Activated CD8-positive, alpha-beta T cell treated with anti-CD3 and anti-CD28 coated beads, Interleukin-2, amount 10 ng/mL, durations not matched to agents 7 days and 5 days (primary cell): Measurements from ENCODE around the gene SEM1. TPM values are rescaled to one million over a fixed set of nuclear protein-coding genes. Genes with fewer than 3 reads are reported as not detected.
"Not testable (repeated sequence)": the region's sequence is repeated elsewhere in the genome, so short reads cannot be mapped to it uniquely, and the experiment has no call there.

ENCODE experiments used
- ATAC-seq: fragments of 150-1000 bp; cut with Tn5 transposase; one replicate; pipeline ENCODE4 v1.10.0; 2021; ENCODE audit warnings: moderate library complexity
- CTCF ChIA-PET: fragments of 350-600 bp; sonication (Branson Sonifier 250); formaldehyde crosslinking; loops from one replicate; lab custom pipeline; 2021; ENCODE audit warnings: antibody characterized with exemption; lab: Charles Lee
- POLR2A ChIA-PET: fragments of 350-600 bp; sonication (Branson Sonifier 250); formaldehyde crosslinking; loops from one replicate; lab custom pipeline; 2021; ENCODE audit warnings: antibody characterized with exemption; lab: Charles Lee
- DNase-seq: peaks from one replicate; pipeline ENCODE4 v3.0.0-alpha.2; 2020
- H3K27ac Mint-ChIP-seq: one replicate; pipeline ENCODE4 v1.8.0; 2021; ENCODE audit warnings: mild to moderate bottlenecking, mixed read lengths
- H3K27me3 Mint-ChIP-seq: one replicate; pipeline ENCODE4 v1.8.0; 2021; ENCODE audit warnings: low read depth, mixed read lengths
- H3K36me3 Mint-ChIP-seq: one replicate; pipeline ENCODE4 v1.8.0; 2021; ENCODE audit warnings: low read depth, mixed read lengths
- H3K4me1 Mint-ChIP-seq: one replicate; pipeline ENCODE4 v1.8.0; 2021; ENCODE audit warnings: low read depth, mixed read lengths
- H3K4me3 Mint-ChIP-seq: one replicate; pipeline ENCODE4 v1.8.0; 2021; ENCODE audit warnings: mild to moderate bottlenecking, mixed read lengths
- H3K9me3 Mint-ChIP-seq: one replicate; pipeline ENCODE4 v1.8.0; 2022; ENCODE audit warnings: mixed read lengths; ENCODE audit not compliant: insufficient read depth
- total RNA-seq, 2 experiments: library from RNA; stranded (reverse); gene quantifications; one replicate each; pipeline ENCODE4 v1.2.3, GENCODE V29; 2021

The SEM1 gene
- total RNA-seq, 2 experiments from 2014 or later: 41.5 to 52.1 TPM

DNA sequence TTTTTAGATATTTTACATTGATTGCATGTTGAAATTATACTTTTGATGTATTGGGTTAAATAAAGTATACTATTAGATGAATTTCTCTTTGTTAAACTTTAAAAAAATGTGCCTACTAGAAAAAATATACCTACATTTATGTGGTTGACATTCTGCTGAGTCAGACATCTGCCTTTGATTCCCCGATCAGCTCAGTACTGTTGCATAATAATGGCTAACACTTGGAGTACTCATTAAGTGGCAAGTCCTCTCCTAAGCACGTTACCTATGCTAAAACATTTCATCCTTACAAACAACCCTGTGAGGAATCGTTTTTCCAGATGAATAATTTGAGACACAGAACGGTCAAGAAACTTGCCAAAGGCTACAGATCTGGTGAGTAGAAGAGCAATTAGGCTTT is 14.0 kb upstream of the SEM1 start:
- H3K4me1 Mint-ChIP-seq: no peaks in the 10 kb centered on the region
- CTCF ChIA-PET: no interaction called here
- ATAC-seq (no peak), DNase-seq (no peak)
- H3K36me3 Mint-ChIP-seq: no peaks in the 10 kb centered on the region
- POLR2A ChIA-PET: no interaction called here
- H3K27ac Mint-ChIP-seq: no peak overlapping the region
- H3K27me3 Mint-ChIP-seq: peaks cover 27% of the 10 kb centered on the region
- no peaks in the 10 kb centered on the region for H3K9me3 Mint-ChIP-seq
- no peak overlapping the region for H3K4me3 Mint-ChIP-seq

- H3K4me3 Mint-ChIP-seq, ATAC-seq, H3K4me1 Mint-ChIP-seq, H3K27ac Mint-ChIP-seq, H3K9me3 Mint-ChIP-seq, DNase-seq, H3K36me3 Mint-ChIP-seq, CTCF ChIA-PET, POLR2A ChIA-PET: not testable (repeated sequence)
- H3K27me3 Mint-ChIP-seq: peaks cover 28% of the 10 kb centered on the region
Measured at GRCh38 chr7:96722928-96723327, 13.3 kb upstream of the SEM1 start.

- ChIA-PET POLR2A (no interaction called here), CTCF (no interaction called here)
- ATAC-seq: no peak
- Mint-ChIP-seq H3K36me3 (no peaks in the 10 kb centered on the region), H3K4me3 (no peak overlapping the region), H3K27ac (no peak overlapping the region), H3K4me1 (no peaks in the 10 kb centered on the region), H3K9me3 (no peaks in the 10 kb centered on the region), H3K27me3 (peaks cover 32% of the 10 kb centered on the region)
- DNase-seq: no peak
Measured at GRCh38 chr7:96720843-96721242, 11.2 kb upstream of the SEM1 start.

- Mint-ChIP-seq H3K27ac (no peak overlapping the region), H3K4me3 (no peak overlapping the region), H3K9me3 (peaks cover 2% of the 10 kb centered on the region), H3K4me1 (no peaks in the 10 kb centered on the region), H3K27me3 (peaks cover 27% of the 10 kb centered on the region), H3K36me3 (peaks cover under 1% of the 10 kb centered on the region)
- ChIA-PET CTCF (no interaction called here), POLR2A (no interaction called here)
- ATAC-seq: no peak
- DNase-seq: no peak
Measured at GRCh38 chr7:96719164-96719563, 9.5 kb upstream of the SEM1 start.

DNA sequence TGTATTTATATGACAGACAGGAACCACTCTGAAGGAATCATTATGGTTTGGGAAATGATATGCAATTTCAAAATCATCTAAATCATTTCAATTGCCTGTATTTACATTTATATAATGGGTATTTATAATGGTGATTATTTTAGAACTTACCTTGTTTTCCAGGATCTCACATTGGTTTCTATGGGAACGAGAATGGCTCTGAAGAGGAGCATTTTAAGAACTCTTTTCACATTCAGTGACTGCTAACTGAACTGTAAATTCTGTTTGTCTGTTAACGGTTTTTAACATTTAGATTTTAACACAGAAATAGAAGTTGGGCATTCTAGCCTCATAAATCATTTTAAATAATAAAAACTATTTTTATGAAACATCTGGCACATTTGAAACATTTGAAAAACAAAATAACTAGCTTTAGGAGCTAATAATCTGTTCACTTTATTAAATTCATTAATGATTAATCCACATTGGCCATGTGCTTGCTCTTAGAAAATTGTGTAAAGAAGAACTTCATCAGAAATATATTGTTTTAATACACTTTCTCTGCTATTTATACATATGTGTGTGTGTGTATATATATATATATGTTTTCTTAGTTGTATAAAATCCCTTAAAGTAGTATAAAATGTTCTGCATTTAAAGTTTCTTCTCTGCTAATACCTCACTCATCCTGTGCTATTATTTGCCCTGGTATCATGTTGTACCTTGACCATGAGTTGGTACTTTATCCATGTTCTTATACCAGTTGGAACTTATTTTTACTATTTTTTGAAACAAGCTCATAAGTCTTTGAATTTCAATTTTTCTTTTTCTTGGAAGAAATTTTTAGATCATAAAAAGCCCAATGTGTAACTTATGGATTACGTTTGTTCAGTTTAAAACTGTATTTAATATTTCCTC is 8.7 kb upstream of the SEM1 start:
- no peak overlapping the region for H3K27ac Mint-ChIP-seq
- CTCF ChIA-PET: no interaction called here
- POLR2A ChIA-PET: interaction anchor here (0.7 kb wide), 1 partner anchor 13 kb away, joined by 4 read pairs; no protein-coding TSS in a partner anchor
- H3K4me1 Mint-ChIP-seq: no peaks in the 10 kb centered on the region
- peaks cover 4% of the 10 kb centered on the region for H3K9me3 Mint-ChIP-seq
- H3K27me3 Mint-ChIP-seq: peaks cover 23% of the 10 kb centered on the region
- H3K36me3 Mint-ChIP-seq: peaks cover 2% of the 10 kb centered on the region
- no peak overlapping the region for H3K4me3 Mint-ChIP-seq
- no peak for DNase-seq
- ATAC-seq: no peak

- peaks cover 12% of the 10 kb centered on the region for H3K9me3 Mint-ChIP-seq
- H3K27ac Mint-ChIP-seq: no peak overlapping the region
- H3K27me3 Mint-ChIP-seq: peaks cover 7% of the 10 kb centered on the region
- ChIA-PET CTCF (no interaction called here), POLR2A (no interaction called here)
- H3K36me3 Mint-ChIP-seq: peaks cover 8% of the 10 kb centered on the region
- H3K4me1 Mint-ChIP-seq: peaks cover 11% of the 10 kb centered on the region
- DNase-seq: no peak
- ATAC-seq: no peak
- no peak overlapping the region for H3K4me3 Mint-ChIP-seq
Measured at GRCh38 chr7:96713037-96713436, 3.4 kb upstream of the SEM1 start.

- H3K36me3 Mint-ChIP-seq: peaks cover 21% of the 10 kb centered on the region
- POLR2A ChIA-PET: no interaction called here
- DNase-seq (no peak), ATAC-seq (no peak)
- peaks cover 12% of the 10 kb centered on the region for H3K9me3 Mint-ChIP-seq
- H3K4me3 Mint-ChIP-seq: no peak overlapping the region
- H3K27ac Mint-ChIP-seq: no peak overlapping the region
- CTCF ChIA-PET: no interaction called here
- peaks cover 23% of the 10 kb centered on the region for H3K4me1 Mint-ChIP-seq
- no peaks in the 10 kb centered on the region for H3K27me3 Mint-ChIP-seq
Measured at GRCh38 chr7:96710544-96710943, 898 bp upstream of the SEM1 start.

DNA sequence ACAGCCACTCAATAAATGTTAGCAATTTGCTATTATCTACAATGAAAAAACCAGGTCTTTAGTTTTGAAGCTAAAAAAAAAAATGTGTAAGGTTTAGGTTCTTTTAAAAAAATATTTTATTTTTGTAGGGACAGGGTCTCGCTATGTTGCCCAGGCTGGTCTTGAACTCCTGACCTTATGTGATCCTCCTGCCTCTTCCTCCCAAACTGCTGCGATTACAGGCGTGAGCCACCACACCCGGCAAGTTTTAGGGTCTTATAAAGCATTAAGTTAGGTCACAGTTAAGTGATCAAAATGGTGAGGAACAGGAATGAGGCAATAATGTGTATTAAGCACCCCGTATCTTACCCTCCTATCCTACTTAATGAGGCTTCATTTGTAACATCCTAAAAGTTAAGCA is 774 bp downstream of the SEM1 start:
- ATAC-seq (peak; percentile 4), DNase-seq (no peak)
- no peaks in the 10 kb centered on the region for H3K27me3 Mint-ChIP-seq
- H3K9me3 Mint-ChIP-seq: peaks cover 8% of the 10 kb centered on the region
- H3K36me3 Mint-ChIP-seq: peaks cover 25% of the 10 kb centered on the region
- H3K4me1 Mint-ChIP-seq: peaks cover 23% of the 10 kb centered on the region
- peak overlapping the region; percentile 93 for H3K27ac Mint-ChIP-seq
- peak overlapping the region; percentile 91 for H3K4me3 Mint-ChIP-seq
- POLR2A ChIA-PET: no interaction called here
- CTCF ChIA-PET: interaction anchor here (1.0 kb wide), 1 partner anchor 24 kb away, joined by 3 read pairs; no protein-coding TSS in a partner anchor

DNA sequence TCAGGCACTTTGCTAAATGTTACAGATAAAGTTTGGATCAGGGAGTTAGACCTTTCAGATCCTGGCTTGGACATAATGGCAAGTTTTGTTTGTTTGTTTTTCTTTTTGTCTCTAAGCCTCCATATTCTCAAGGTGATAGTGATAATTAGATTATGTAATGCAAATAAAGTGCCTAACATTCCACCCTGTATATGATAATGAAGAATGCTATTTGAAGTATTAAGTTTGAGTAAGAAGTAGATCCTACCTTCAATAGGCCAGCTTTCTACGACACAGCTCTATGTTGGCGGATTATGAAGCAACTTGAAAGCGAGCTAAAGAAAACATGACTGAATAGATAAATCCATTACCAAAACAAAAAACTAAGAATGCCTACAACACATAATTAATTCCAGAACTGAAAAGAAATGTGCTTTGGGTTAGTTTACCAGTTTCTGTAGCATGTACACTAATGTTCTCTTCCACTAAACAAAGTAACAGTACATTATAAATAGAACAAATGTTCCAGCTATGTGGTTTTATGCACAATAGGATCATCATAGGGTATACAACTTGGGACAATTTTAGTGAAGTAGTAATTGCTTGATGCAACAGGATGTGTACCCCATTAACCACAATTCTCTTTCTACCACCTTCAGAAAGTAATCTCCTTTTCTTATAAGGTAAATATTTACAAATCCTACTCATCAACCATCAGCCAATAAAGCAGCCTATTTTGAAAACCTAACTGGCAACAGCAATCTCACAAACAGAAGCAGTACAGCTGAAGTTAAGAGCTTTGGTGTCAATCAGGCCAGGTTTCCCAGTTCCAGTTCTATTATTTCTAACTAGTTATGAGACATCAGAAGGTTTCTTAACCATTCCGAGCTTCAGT is 1.5 kb downstream of the SEM1 start:
- Mint-ChIP-seq H3K27me3 (no peaks in the 10 kb centered on the region), H3K4me1 (peaks cover 25% of the 10 kb centered on the region), H3K27ac (no peak overlapping the region), H3K9me3 (peaks cover 8% of the 10 kb centered on the region), H3K36me3 (peaks cover 26% of the 10 kb centered on the region), H3K4me3 (peak overlapping the region; percentile 91)
- ATAC-seq: no peak
- ChIA-PET CTCF (interaction anchor here (1.0 to 1.1 kb wide), 2 partner anchors 11 to 23 kb away, joined by 3 read pairs; no protein-coding TSS in a partner anchor), POLR2A (no interaction called here)
- no peak for DNase-seq

DNA sequence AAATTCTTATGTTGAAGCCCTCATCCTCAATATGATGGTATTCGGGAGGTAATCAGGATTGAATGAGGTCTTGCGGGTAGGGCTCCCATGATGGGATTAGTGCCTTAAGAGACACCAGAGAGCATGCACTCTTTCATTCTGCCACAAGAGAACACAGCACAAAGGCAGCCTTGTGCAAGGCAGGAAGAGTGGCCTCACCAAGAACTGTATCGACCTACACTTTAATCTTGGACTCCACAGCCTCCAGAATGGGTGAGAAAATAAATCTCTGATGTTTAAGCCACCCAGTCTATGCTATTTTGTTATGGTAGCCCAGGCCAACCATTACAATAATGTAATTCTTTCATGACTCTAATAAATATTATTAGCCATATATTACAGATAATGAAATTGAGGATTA is 8.4 kb downstream of the SEM1 start:
- H3K27ac Mint-ChIP-seq: no peak overlapping the region
- POLR2A ChIA-PET: no interaction called here

DNA sequence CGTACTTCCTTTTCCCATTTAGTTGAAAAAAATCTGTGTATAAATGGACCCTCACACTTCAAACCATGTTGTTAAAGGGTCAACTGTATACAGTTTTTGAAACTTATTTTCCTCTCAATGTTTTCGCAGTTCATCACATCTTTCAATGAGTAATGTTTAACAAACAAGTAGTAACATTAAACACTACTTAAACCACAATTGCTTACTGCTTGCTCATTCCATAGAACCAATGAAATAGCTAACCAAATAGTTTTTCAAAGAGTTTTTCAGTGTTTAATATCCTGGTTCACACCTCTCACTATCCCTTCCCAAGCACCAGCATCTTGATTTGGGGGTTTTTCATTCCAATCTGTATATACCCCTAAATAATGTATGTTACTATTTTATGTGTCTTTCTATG is 9.1 kb downstream of the SEM1 start:
- DNase-seq (no peak), ATAC-seq (no peak)
- Mint-ChIP-seq H3K27ac (no peak overlapping the region), H3K27me3 (no peaks in the 10 kb centered on the region), H3K9me3 (no peaks in the 10 kb centered on the region), H3K36me3 (peaks cover 26% of the 10 kb centered on the region), H3K4me3 (no peak overlapping the region), H3K4me1 (peaks cover 10% of the 10 kb centered on the region)
- CTCF ChIA-PET: no interaction called here
- POLR2A ChIA-PET: no interaction called here

More for the DNA sequence above, 8.4 kb downstream of the SEM1 start:
- H3K36me3 Mint-ChIP-seq: peaks cover 29% of the 10 kb centered on the region
- DNase-seq (no peak), ATAC-seq (no peak)
- no peak overlapping the region for H3K4me3 Mint-ChIP-seq
- H3K9me3 Mint-ChIP-seq: no peaks in the 10 kb centered on the region
- CTCF ChIA-PET: interaction anchor here (0.6 kb wide), 1 partner anchor 547 kb away, joined by 3 read pairs; no protein-coding TSS in a partner anchor
- H3K4me1 Mint-ChIP-seq: peaks cover 13% of the 10 kb centered on the region
- no peaks in the 10 kb centered on the region for H3K27me3 Mint-ChIP-seq
